Central memory CD8-positive, alpha-beta T cell (primary cell): Measurements from ENCODE around the gene JMJD1C.

Experiments used
- ATAC-seq: fragments of 150-1000 bp; cut with Tn5 transposase; replicated peaks from 2 replicates; pipeline ENCODE4 v1.10.0; 2022; ENCODE audit warnings: mild to moderate bottlenecking, moderate FRiP score, moderate number of reproducible peaks; ENCODE audit not compliant: poor library complexity, severe bottlenecking; ENCODE audit errors: extremely low read depth
- DNase-seq, 2 donors: peaks; one replicate each; pipeline ENCODE4 v3.0.0; 2021; ENCODE audit warnings: low spot score in 2 of 2
- H3K27ac Mint-ChIP-seq: one replicate; pipeline ENCODE4 v1.8.0; 2022; ENCODE audit warnings: low read depth, mild to moderate bottlenecking, moderate library complexity, mixed read lengths
- H3K27me3 Mint-ChIP-seq: one replicate; pipeline ENCODE4 v1.8.0; 2022; ENCODE audit warnings: mixed read lengths
- H3K36me3 Mint-ChIP-seq: one replicate; pipeline ENCODE4 v1.8.0; 2022; ENCODE audit warnings: mild to moderate bottlenecking, moderate library complexity, mixed read lengths; ENCODE audit not compliant: insufficient read depth
- H3K4me1 Mint-ChIP-seq: one replicate; pipeline ENCODE4 v1.8.0; 2022; ENCODE audit warnings: mixed read lengths
- H3K4me3 Mint-ChIP-seq: one replicate; pipeline ENCODE4 v1.8.0; 2022; ENCODE audit warnings: mild to moderate bottlenecking, moderate library complexity, mixed read lengths
- H3K9me3 Mint-ChIP-seq: one replicate; pipeline ENCODE4 v1.8.0; 2022; ENCODE audit warnings: mixed read lengths

Gene JMJD1C

DNA sequence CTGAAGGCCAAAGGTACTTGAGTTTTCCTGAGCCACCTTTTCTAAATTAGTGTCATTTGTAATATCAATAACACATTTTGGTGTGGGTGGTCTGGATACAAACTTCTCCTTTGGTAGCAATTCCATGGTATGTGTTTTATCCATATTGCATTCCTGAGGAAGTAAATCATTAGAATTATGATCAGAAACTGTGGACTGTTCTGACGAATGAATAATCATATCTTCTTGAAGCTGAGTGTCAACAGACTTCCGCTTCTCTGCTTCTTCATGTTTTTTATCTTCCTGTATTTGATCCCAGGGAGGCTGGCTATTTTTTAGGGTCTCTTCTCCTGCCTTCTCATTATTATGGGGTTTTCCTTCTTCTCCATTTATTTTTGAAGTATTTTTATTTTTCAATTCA is 251.2 kb downstream of the JMJD1C start:
- peaks cover 49% of the 10 kb centered on the region for H3K36me3 Mint-ChIP-seq

DNA sequence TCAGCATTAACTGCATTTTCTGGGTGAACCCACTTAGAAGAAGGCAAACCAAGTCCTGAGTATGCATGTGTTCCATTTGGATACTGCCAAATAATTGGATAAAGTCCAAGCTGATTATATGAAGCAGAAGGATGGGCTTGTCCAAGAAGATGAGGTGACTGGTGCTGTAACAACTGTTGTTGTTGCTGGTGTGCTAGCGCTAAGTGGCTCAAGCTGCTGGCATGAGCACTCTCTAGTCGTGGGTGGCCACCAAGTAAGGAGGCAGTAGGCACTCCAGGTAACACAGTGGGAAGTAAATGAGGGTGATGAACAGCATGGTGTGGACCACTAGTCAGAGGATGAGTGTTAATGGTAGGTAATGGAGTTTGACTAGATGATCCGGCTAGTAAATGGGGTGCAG is 252.3 kb downstream of the JMJD1C start:
- Mint-ChIP-seq H3K9me3 (no peaks in the 10 kb centered on the region), H3K4me3 (no peak overlapping the region), H3K4me1 (peaks cover 18% of the 10 kb centered on the region), H3K36me3 (peaks cover 49% of the 10 kb centered on the region), H3K27ac (no peak overlapping the region), H3K27me3 (no peaks in the 10 kb centered on the region)
- DNase-seq (no peak), ATAC-seq (no peak)

More for the DNA sequence above, 251.2 kb downstream of the JMJD1C start:
- Mint-ChIP-seq H3K4me3 (no peak overlapping the region), H3K4me1 (peaks cover 23% of the 10 kb centered on the region), H3K27ac (peak overlapping the region; percentile 47), H3K9me3 (no peaks in the 10 kb centered on the region), H3K27me3 (no peaks in the 10 kb centered on the region)
- ATAC-seq: no peak
- DNase-seq: no peak

DNA sequence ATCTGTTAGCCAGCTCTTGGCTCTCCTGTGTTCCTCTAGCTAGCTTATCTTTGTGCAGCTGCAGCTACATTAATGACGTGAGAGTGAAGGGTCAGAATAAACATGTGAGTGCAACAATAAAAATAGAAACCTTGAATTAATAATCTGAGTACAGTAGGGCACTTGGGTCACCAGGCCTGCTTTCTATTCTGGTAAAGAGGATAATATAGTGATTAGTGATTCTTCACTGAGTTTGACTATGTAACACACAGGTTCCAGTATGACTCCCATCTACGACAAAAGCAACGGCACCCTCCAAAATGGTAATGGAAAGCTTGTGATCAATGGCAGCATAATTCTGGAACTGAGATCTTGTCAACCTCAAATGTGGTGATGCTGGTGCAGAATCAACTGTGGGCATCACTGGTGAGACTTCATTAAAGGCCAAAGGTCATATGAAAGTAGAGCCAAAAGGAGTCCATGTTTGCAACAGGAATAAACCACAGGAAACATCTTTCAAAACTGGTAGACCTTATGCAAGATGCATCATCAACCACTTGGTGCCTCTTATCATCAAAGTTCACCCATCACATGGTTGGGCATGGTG is 255.1 kb downstream of the JMJD1C start:
- no peaks in the 10 kb centered on the region for H3K9me3 Mint-ChIP-seq
- DNase-seq (no peak), ATAC-seq (no peak)
- peaks cover 51% of the 10 kb centered on the region for H3K36me3 Mint-ChIP-seq
- H3K27me3 Mint-ChIP-seq: no peaks in the 10 kb centered on the region
- no peak overlapping the region for H3K27ac Mint-ChIP-seq
- H3K4me3 Mint-ChIP-seq: no peak overlapping the region
- peaks cover 36% of the 10 kb centered on the region for H3K4me1 Mint-ChIP-seq

DNA sequence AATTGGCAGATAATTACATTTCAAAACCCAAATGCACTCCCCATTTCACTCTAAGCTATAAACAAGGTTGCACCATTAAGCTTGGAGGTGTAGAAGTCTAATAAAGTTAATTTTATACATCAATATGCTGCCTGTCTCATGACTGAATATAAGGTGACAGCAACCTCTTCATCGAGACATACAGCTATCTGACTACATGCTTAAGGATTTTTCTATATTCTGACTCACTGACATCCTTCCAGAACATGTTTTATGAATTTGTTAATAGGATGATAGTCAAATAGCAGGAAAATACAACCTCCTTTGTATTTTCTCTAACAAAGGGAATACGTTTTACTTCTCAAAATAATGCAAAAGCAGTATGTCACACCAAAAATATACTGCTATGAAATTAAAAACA is 256.1 kb downstream of the JMJD1C start:
- Mint-ChIP-seq H3K4me1 (peaks cover 40% of the 10 kb centered on the region), H3K36me3 (peaks cover 47% of the 10 kb centered on the region), H3K4me3 (no peak overlapping the region), H3K27me3 (no peaks in the 10 kb centered on the region), H3K27ac (no peak overlapping the region), H3K9me3 (no peaks in the 10 kb centered on the region)
- ATAC-seq: no peak
- DNase-seq: no peak

DNA sequence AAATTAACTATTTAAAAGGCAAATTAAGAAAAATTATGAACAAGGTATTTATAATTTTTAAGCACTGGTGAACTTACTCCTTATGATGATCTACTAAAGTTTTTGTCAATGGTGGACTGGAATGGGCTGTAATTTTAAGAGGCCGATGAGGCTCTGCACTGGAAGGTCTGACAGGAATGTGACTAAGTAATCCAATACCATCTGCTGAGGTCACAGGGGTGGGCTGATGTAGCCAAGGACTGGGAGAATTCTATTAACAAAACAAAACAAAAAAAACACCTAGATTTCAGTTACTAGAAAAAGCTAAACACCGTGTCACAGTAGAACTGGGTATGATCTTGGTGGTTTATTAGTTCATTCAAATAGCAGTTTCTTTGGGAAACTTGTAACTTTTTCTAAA is 256.8 kb downstream of the JMJD1C start:
- ATAC-seq (no peak), DNase-seq (no peak)
- H3K36me3 Mint-ChIP-seq: peaks cover 42% of the 10 kb centered on the region
- H3K27ac Mint-ChIP-seq: peak overlapping the region; percentile 26
- H3K9me3 Mint-ChIP-seq: no peaks in the 10 kb centered on the region
- H3K4me1 Mint-ChIP-seq: peaks cover 47% of the 10 kb centered on the region
- H3K4me3 Mint-ChIP-seq: no peak overlapping the region
- no peaks in the 10 kb centered on the region for H3K27me3 Mint-ChIP-seq

DNA sequence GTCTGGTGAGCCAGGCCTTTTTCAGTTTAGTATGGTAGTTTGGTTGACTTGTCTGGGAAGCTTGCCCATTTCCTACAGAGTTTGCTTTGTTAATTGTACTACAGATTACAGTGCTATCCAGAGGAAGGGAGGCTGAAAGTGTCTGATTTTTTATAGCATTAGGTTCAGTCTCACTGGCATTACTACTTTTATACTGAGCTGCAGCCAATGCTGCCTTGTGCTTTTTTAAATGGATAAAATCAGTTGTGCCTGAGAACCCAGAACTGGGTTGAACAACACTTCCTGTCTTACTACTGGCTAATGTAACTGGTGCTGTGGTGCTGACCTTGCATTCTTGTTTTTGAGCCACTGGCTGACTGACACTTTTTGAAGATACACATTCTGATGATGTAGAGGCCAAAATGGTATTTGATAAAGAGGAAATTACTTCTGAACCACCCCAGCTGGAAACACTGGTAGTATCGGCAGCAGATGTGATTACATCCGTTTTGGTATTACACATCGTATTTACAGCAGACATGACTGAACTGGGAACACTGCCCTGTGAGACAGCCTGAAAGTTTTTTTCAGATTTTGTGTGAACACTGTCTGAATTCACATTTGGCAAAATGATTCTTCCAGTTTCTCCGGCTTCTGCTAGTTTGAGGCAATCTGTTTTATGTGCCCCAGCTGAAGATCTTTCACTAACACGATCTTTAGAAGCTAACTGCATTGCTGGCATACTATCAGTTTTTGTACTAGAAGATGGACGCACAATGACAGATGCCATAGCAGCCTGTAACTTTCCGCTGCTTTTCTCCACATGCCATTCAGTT is 258.6 kb downstream of the JMJD1C start:
- H3K4me3 Mint-ChIP-seq: peak overlapping the region; percentile 26
- H3K27me3 Mint-ChIP-seq: no peaks in the 10 kb centered on the region
- H3K36me3 Mint-ChIP-seq: peaks cover 38% of the 10 kb centered on the region
- ATAC-seq (peak; percentile 73), DNase-seq (no peak)
- H3K4me1 Mint-ChIP-seq: peaks cover 47% of the 10 kb centered on the region
- peak overlapping the region; percentile 26 for H3K27ac Mint-ChIP-seq
- H3K9me3 Mint-ChIP-seq: no peaks in the 10 kb centered on the region

DNA sequence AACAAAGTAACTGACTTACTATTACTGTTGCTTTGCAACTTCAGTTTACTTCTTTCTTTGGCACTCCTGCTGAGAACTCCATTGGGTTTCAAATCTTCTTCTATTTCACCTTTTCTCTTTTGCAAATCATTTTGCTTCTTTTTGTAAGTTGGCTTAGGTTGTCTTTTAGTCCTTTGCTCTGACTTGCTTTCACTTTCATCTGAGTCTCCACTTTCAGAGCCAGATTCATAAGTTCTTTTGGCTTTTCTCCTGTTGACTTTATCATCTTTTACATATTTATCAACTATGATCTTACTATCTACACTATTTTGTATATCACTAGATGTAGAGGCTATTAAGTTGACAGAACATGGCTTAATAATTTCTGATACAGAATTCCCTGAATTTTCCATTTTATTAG is 259.2 kb downstream of the JMJD1C start:
- H3K4me3 Mint-ChIP-seq: peak overlapping the region; percentile 26
- no peak for ATAC-seq
- peak overlapping the region; percentile 26 for H3K27ac Mint-ChIP-seq
- H3K27me3 Mint-ChIP-seq: no peaks in the 10 kb centered on the region
- peaks cover 47% of the 10 kb centered on the region for H3K4me1 Mint-ChIP-seq
- peaks cover 38% of the 10 kb centered on the region for H3K36me3 Mint-ChIP-seq
- no peak for DNase-seq
- no peaks in the 10 kb centered on the region for H3K9me3 Mint-ChIP-seq

DNA sequence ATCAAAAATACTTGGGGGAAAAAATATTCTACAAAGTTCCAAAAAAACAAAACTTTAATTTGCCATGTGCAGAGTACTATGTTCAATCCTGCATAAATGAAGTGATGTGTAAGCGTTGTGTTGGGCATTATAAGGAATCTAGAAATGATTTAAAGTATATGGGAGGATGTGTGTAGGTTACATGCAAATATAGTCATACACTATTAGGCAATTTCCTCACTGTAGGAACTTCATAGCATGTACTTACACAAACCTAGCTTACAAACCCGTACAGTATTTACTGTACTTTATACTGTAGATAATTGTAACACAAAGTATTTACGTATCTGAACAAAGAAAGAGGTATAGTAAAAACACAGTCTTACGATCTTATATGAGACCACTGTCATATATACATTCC is 260.4 kb downstream of the JMJD1C start:
- Mint-ChIP-seq H3K4me1 (peaks cover 44% of the 10 kb centered on the region), H3K36me3 (peaks cover 32% of the 10 kb centered on the region), H3K9me3 (no peaks in the 10 kb centered on the region), H3K27ac (peak overlapping the region; percentile 66), H3K4me3 (peak overlapping the region; percentile 68), H3K27me3 (no peaks in the 10 kb centered on the region)
- no peak for ATAC-seq
- no peak for DNase-seq

DNA sequence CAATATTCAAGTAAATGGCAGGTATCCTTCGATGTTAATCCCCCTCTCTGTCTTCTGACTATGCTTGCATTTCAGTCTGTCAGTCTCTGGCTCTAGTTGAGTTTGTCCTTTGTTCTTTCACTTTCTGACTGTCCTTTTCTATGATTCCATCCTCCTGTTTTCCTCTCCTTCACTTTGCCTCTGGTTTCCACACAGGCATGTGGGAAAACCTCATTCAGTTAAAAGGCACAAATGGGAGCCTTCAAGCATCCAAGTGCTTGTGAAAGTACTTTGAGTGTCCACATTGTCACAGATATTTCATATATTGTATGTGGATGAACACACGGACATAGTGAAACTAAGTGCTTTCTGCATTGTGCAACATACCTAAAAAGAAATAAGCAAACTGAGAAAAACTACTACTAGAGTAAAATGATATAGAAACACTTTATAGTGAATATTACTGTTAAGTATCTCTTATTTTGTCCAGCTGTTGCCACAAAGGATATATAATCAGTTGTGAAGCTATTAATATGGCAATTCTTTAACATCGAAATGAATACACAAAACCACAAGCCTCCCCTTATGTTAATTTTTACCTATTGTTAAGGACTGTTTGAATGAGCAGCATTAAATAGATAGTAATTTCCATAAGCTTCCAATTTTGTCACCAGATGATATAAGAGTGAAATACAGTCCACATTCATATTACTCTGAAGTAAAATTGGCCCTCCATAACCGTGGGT is 260.9 kb downstream of the JMJD1C start:
- ATAC-seq (no peak), DNase-seq (no peak)
- Mint-ChIP-seq H3K4me1 (peaks cover 42% of the 10 kb centered on the region), H3K4me3 (peak overlapping the region; percentile 68), H3K27me3 (no peaks in the 10 kb centered on the region), H3K9me3 (no peaks in the 10 kb centered on the region), H3K27ac (peak overlapping the region; percentile 66), H3K36me3 (peaks cover 32% of the 10 kb centered on the region)

DNA sequence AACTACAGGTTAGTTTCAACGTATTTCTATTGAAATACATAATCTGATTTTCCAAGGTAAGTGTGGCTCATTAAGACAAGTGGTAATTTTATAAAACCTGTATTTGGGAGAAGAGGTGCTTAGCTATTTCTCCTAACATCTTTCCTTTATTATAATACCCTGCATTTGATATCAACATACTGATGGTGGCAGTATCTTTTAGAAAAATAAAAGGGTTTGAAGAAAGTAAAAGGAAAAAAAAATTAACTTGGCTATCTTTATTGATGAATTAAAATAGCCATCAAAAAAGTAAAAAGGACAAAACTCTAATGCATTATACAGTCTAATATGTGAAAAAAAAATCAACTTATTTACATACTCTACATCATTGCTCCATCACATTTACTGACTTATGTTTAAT is 264.7 kb downstream of the JMJD1C start:
- Mint-ChIP-seq H3K4me1 (peaks cover 20% of the 10 kb centered on the region), H3K36me3 (peaks cover 41% of the 10 kb centered on the region), H3K27ac (no peak overlapping the region), H3K4me3 (no peak overlapping the region), H3K27me3 (no peaks in the 10 kb centered on the region), H3K9me3 (no peaks in the 10 kb centered on the region)
- DNase-seq (no peak), ATAC-seq (no peak)

DNA sequence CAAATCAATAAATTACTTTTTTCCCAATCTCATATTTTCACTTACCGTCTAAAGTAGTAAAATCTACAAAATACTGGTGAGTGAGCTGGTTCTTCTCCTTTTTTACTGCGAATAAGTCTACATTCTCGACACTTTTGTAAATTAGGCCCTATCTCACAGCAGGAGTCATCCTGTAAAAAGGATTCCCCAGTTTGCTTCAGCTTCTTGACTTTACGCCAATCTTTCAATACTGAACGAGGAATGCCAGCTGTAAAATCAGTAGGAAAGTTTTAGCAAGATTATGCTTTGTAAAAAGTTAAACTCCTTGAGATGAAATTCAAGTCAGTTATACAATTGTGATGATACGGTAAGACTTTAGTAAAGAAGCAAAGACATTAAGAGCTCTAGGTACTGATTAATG is 265.3 kb downstream of the JMJD1C start:
- Mint-ChIP-seq H3K4me1 (peaks cover 14% of the 10 kb centered on the region), H3K9me3 (no peaks in the 10 kb centered on the region), H3K4me3 (no peak overlapping the region), H3K27me3 (no peaks in the 10 kb centered on the region), H3K27ac (no peak overlapping the region), H3K36me3 (peaks cover 48% of the 10 kb centered on the region)
- DNase-seq (no peak), ATAC-seq (no peak)

DNA sequence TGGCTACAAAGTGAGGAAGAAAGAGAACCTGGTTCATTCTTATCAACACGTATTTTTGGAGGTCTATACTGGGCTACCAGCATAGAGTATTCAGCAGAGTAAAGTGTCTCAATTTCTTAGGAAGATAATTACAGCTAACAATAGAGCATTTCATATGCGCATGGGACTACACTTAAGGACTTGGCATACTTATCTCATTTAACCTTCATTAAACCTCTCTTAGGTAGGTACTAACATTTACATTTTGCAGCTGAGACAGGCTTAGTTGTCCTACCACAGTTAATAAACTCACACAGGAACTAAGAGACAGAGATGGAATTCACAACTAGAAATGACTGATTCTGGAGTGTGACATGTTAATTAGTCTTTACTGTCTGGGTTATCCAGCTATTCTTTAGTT is 266.1 kb downstream of the JMJD1C start:
- Mint-ChIP-seq H3K27ac (peak overlapping the region; percentile 29), H3K4me3 (no peak overlapping the region)

More for the DNA sequence above, 266.1 kb downstream of the JMJD1C start:
- peaks cover 7% of the 10 kb centered on the region for H3K4me1 Mint-ChIP-seq
- H3K27me3 Mint-ChIP-seq: no peaks in the 10 kb centered on the region
- peaks cover 48% of the 10 kb centered on the region for H3K36me3 Mint-ChIP-seq
- DNase-seq (no peak), ATAC-seq (no peak)
- H3K9me3 Mint-ChIP-seq: no peaks in the 10 kb centered on the region
